OCI-LY1 (cell line): ENCODE data around the gene MROH2B.

ENCODE experiments used
- H2AFZ ChIP-seq: fragments of 200-600 bp; sonication (generic), shearing (Covaris generic); 2 replicates; pipeline ENCODE4 v1.6.0; 2014; ENCODE audit warnings: antibody characterized with exemption, mild to moderate bottlenecking, low read length
- H3F3A ChIP-seq: fragments of 200-600 bp; sonication (generic), shearing (Covaris generic); 2 replicates; pipeline ENCODE4 v1.6.0; 2014; ENCODE audit warnings: mild to moderate bottlenecking, antibody characterized with exemption, low read length, moderate library complexity; ENCODE audit not compliant: insufficient read depth
- H3K27ac ChIP-seq: fragments of 200-600 bp; sonication (generic); 2 replicates; pipeline ENCODE4 v1.5.1; 2014; ENCODE audit warnings: low read length, mixed run types, mild to moderate bottlenecking, low read depth; ENCODE audit not compliant: poor library complexity, severe bottlenecking
- H3K27me3 ChIP-seq: fragments of 200-600 bp; sonication (generic); 2 replicates; pipeline ENCODE4 v1.6.0; 2014; ENCODE audit warnings: antibody characterized with exemption, mild to moderate bottlenecking, low read length, moderate library complexity; ENCODE audit not compliant: insufficient read depth
- H3K36me3 ChIP-seq: fragments of 200-600 bp; sonication (generic); 2 replicates; pipeline ENCODE4 v1.6.1; 2014; ENCODE audit warnings: mild to moderate bottlenecking, antibody characterized with exemption, low read length, moderate library complexity, mixed read lengths; ENCODE audit not compliant: insufficient read depth
- H3K4me1 ChIP-seq: fragments of 200-600 bp; sonication (generic); 2 replicates; pipeline ENCODE4 v1.5.1; 2014; ENCODE audit warnings: mild to moderate bottlenecking, low read length, moderate library complexity; ENCODE audit not compliant: insufficient read depth, severe bottlenecking
- H3K4me2 ChIP-seq: fragments of 200-600 bp; sonication (generic), shearing (Covaris generic); 2 replicates; pipeline ENCODE4 v1.6.1; 2014; ENCODE audit warnings: low read length
- H3K4me3 ChIP-seq: fragments of 200-600 bp; sonication (generic); 2 replicates; pipeline ENCODE4 v1.5.1; 2014; ENCODE audit warnings: low read length, low read depth, mild to moderate bottlenecking, mixed read lengths; ENCODE audit not compliant: poor library complexity, severe bottlenecking
- H3K79me2 ChIP-seq: fragments of 200-600 bp; shearing (Covaris generic); 2 replicates; pipeline ENCODE4 v1.6.1; 2016; ENCODE audit warnings: mixed run types, low read length, mixed read lengths; ENCODE audit not compliant: insufficient read depth
- H3K9ac ChIP-seq: fragments of 200-600 bp; sonication (generic), shearing (Covaris generic); 2 replicates; pipeline ENCODE4 v1.6.1; 2014; ENCODE audit warnings: mild to moderate bottlenecking, low read length, mixed read lengths
- H3K9me2 ChIP-seq: fragments of 200-600 bp; sonication (generic), shearing (Covaris generic); 2 replicates; pipeline ENCODE4 v1.6.1; 2014; ENCODE audit warnings: low read depth, mild to moderate bottlenecking, low read length, mixed read lengths
- H3K9me3 ChIP-seq: fragments of 200-600 bp; shearing (Covaris generic); 2 replicates; pipeline ENCODE4 v1.6.1; 2014; ENCODE audit warnings: low read length, mixed read lengths
- H4K20me1 ChIP-seq: fragments of 200-600 bp; sonication (generic), shearing (Covaris generic); 2 replicates; pipeline ENCODE4 v1.6.0; 2016; ENCODE audit warnings: mild to moderate bottlenecking, low read length; ENCODE audit not compliant: insufficient read depth
- CTCF ChIP-seq: fragments of 200-600 bp; sonication (generic), shearing (Covaris generic); IDR thresholded peaks from 2 replicates; pipeline ENCODE4 v1.5.1; 2017; ENCODE audit warnings: mild to moderate bottlenecking, antibody characterized with exemption, low read length, moderate library complexity, mixed read lengths
- EZH2 ChIP-seq: fragments of 200-600 bp; sonication (generic), shearing (Covaris generic); IDR thresholded peaks from 2 replicates; pipeline ENCODE4 v1.8.0; 2017; ENCODE audit warnings: borderline replicate concordance, mixed run types, mild to moderate bottlenecking, antibody characterized with exemption, low read length, moderate library complexity, mixed read lengths

MROH2B gene

GRCh38 chr5:41102341-41102740, 31.2 kb upstream of the MROH2B start:
- Histone ChIP-seq H3K9me3 (no peaks in the 10 kb centered on the region), H4K20me1 (no peaks in the 10 kb centered on the region), H3K9ac (no peak overlapping the region), H3K9me2 (no peaks in the 10 kb centered on the region), H2AFZ (no peak overlapping the region), H3K27ac (no peak overlapping the region), H3K4me3 (no peak overlapping the region), H3K4me1 (no peaks in the 10 kb centered on the region), H3K79me2 (no peaks in the 10 kb centered on the region), H3K4me2 (no peak overlapping the region), H3K36me3 (no peaks in the 10 kb centered on the region), H3F3A (no peaks in the 10 kb centered on the region), H3K27me3 (no peaks in the 10 kb centered on the region)
- TF ChIP-seq CTCF = no peak
- TF ChIP-seq EZH2 = no peak

GRCh38 chr5:41097642-41098041, 26.5 kb upstream of the MROH2B start:
- Histone ChIP-seq H3K27ac (no peak overlapping the region), H3K9me2 (no peaks in the 10 kb centered on the region), H3F3A (no peaks in the 10 kb centered on the region), H3K36me3 (no peaks in the 10 kb centered on the region), H3K4me1 (no peaks in the 10 kb centered on the region), H3K4me2 (no peak overlapping the region), H3K9ac (no peak overlapping the region), H3K9me3 (no peaks in the 10 kb centered on the region), H3K4me3 (no peak overlapping the region), H2AFZ (no peak overlapping the region), H3K27me3 (no peaks in the 10 kb centered on the region), H4K20me1 (no peaks in the 10 kb centered on the region), H3K79me2 (no peaks in the 10 kb centered on the region)
- TF ChIP-seq CTCF = no peak
- TF ChIP-seq EZH2 = no peak

GRCh38 chr5:41095324-41096101, 24.4 kb upstream of the MROH2B start:
- no peaks in the 10 kb centered on the region for H3K27me3 ChIP-seq
- no peak overlapping the region for H3K4me3 ChIP-seq
- H3K9me2 ChIP-seq = no peaks in the 10 kb centered on the region
- no peaks in the 10 kb centered on the region for H3F3A ChIP-seq
- no peak overlapping the region for H2AFZ ChIP-seq
- no peak overlapping the region for H3K4me2 ChIP-seq
- no peak for TF ChIP-seq EZH2
- TF ChIP-seq CTCF = no peak
- no peak overlapping the region for H3K9ac ChIP-seq
- H3K79me2 ChIP-seq = no peaks in the 10 kb centered on the region
- no peaks in the 10 kb centered on the region for H3K4me1 ChIP-seq
- H3K36me3 ChIP-seq = no peaks in the 10 kb centered on the region
- no peaks in the 10 kb centered on the region for H3K9me3 ChIP-seq
- no peaks in the 10 kb centered on the region for H4K20me1 ChIP-seq
- H3K27ac ChIP-seq = no peak overlapping the region
